ENCODE measurements around the gene FARSA. TPM values are rescaled to one million over a fixed set of nuclear protein-coding genes. Genes with fewer than 3 reads are reported as not detected.
"Not testable (repeated sequence)": the region's sequence is repeated elsewhere in the genome, so short reads cannot be mapped to it uniquely, and the experiment has no call there.

FARSA gene
- total RNA-seq = 100 to 1,000 TPM; 109 to 110 TPM

DNA sequence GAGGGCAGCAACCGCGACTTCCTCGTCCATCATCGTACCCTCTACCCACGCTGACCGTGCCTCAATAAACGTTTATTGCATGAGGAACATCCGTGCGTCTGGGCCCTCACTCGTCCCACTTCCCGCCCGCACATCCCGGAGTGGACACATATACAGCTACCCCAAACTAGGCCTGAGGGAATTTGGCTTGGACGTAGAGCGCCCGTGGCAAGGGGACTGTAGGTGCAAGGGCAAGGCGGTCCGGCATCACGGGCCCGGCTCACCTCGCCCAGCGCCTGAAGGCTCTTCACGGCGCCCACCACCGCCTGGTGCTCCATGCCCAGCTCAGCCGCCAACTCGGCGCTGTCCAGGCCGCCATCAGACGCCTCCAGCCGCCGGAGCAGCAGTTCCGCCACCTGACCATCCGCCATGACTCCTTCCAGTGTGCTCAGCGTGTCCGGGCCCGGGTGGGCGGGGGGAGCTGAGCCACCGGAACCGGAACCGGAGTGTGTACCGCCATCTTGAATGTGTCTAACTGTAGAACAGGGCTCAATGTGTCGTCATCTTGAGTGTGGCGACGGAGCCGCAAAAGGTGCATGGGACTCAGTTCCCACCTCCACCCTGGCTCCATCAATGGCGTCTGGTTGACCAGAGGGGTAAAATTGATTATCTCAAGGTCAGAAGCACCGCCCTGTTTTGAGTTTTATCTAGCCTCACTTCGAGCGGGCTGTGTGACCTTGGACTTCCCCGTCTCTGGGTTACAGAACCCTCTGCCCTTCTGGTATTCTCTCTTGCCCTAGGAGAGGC is at the start of gene FARSA:
FARSA (minus strand) TSS at position 425 of the 786 bp plus-strand sequence; CDS start at position 410, 15 bp downstream.
- intact Hi-C loops (cut with micrococcal nuclease) = loop anchor here (2.0 kb wide), 1 partner anchor 31 kb away; no protein-coding TSS in a partner anchor
- peak; percentile 95 for DNase-seq
- no peaks in the 10 kb centered on the region for H3K27me3 Mint-ChIP-seq
- peak within 1 kb of the TSS; percentile 96 for H3K4me3 Mint-ChIP-seq
- peak within 1 kb of the TSS; percentile 82 for H3K27ac Mint-ChIP-seq
- peaks cover 33% of the 10 kb centered on the region for H3K4me1 Mint-ChIP-seq (ENCODE audit: low read depth)
- H3K36me3 Mint-ChIP-seq = peaks cover 29% of the 10 kb centered on the region
- no peaks in the 10 kb centered on the region for H3K9me3 Mint-ChIP-seq
- CTCF ChIA-PET = interaction anchor here (0.8 to 2.7 kb wide), 6 partner anchors 13 to 173 kb away, joined by 3 to 21 read pairs (median 4); partner anchors contain the start of gene RAD23A
- POLR2A ChIA-PET = interaction anchor here (0.6 to 2.2 kb wide), 13 partner anchors 10 to 252 kb away, joined by 3 to 14 read pairs (median 3); partner anchors contain the start of genes DHPS, KLF1 and SYCE2

DNA sequence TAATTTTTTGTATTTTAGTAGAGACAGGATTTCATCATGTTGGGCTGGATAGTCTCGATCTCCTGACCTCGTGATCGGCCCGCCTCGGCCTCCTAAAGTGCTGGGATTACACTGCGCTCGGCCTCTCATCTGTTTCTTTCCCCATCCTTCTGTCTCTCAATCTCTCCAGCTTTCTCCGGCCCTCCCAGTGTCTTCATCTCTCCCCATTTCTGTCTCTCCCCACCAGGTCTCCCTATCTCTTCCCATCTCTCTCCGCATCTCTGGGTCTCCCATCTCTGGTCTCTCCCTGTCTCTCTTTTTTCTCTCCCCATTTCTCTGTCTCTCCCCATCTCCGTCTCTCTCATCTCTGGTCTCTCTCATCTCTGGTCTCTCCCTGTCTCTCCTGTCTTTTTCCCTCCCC is 49.6 kb upstream of the FARSA start:
- Mint-ChIP-seq H3K36me3 (no peaks in the 10 kb centered on the region), H3K27me3 (peaks cover under 1% of the 10 kb centered on the region), H3K27ac (no peak overlapping the region), H3K4me1 (ENCODE audit: low read depth) (no peaks in the 10 kb centered on the region), H3K9me3 (no peaks in the 10 kb centered on the region), H3K4me3 (no peak overlapping the region)
- no peak for DNase-seq
- ChIA-PET POLR2A (no interaction called here), CTCF (interaction anchor here (0.7 to 12.8 kb wide), 7 partner anchors 18 to 111 kb away, joined by 3 to 268 read pairs (median 5); no protein-coding TSS in a partner anchor)
- intact Hi-C loops (cut with micrococcal nuclease) = loop anchor here (1.0 to 5.0 kb wide), 2 partner anchors 49 to 78 kb away; no protein-coding TSS in a partner anchor

DNA sequence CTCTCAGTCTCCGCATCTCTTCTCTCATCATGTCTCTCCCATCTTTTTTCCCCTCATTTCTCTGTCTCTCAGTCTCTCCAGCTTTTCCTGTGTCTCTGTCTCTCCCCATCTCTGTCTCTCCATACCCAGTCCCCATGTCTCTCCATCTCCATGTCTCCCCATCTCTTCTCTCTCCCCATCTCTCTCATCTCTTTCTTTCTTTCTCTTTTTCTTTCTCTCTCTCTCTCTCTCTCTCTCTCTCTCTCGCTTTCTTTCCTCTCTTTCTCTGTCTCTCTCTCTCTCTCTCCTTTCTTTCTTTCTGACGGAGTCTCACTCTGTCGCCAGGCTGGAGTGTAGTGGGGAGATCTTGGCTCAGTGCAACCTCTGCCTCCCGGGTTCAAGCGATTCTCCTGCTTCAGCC is 49.1 kb upstream of the FARSA start:
- ChIA-PET POLR2A (no interaction called here), CTCF (interaction anchor here (0.8 to 12.8 kb wide), 6 partner anchors 17 to 112 kb away, joined by 3 to 268 read pairs (median 10); no protein-coding TSS in a partner anchor)
- Mint-ChIP-seq H3K9me3 (no peaks in the 10 kb centered on the region), H3K4me1 (ENCODE audit: low read depth) (no peaks in the 10 kb centered on the region), H3K27me3 (peaks cover 5% of the 10 kb centered on the region), H3K36me3 (no peaks in the 10 kb centered on the region), H3K27ac (no peak overlapping the region), H3K4me3 (no peak overlapping the region)
- DNase-seq = no peak
- intact Hi-C loops (cut with micrococcal nuclease) = loop anchor here (1.0 to 5.0 kb wide), 2 partner anchors 50 to 79 kb away; no protein-coding TSS in a partner anchor

DNA sequence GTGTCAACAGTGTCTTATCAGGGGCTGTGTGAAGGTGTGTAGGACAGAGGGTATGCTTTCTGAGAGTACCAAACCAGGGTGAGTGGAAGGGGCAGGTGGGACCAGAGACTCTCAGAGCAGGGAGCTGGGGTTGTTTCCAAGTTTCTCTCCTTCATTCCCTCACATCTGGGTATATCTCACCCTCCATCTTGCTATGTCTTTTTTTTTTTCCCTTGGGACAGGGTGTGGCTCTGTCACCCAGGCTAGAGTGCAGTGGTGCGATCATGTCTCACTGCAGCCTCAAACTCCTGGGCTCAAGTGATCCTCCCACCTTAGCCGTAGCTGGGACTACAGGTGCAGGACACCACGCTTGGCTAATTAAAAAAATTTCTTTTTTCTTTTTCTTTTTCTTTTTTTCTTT is 46.5 kb upstream of the FARSA start:
- Mint-ChIP-seq H3K4me3 (no peak overlapping the region), H3K4me1 (ENCODE audit: low read depth) (no peaks in the 10 kb centered on the region), H3K27me3 (peaks cover 8% of the 10 kb centered on the region), H3K27ac (no peak overlapping the region), H3K36me3 (no peaks in the 10 kb centered on the region), H3K9me3 (no peaks in the 10 kb centered on the region)
- DNase-seq = no peak
- ChIA-PET POLR2A (no interaction called here), CTCF (interaction anchor here (0.6 to 12.8 kb wide), 7 partner anchors 14 to 215 kb away, joined by 3 to 268 read pairs (median 4); no protein-coding TSS in a partner anchor)
- intact Hi-C loops (cut with micrococcal nuclease) = loop anchor here (5.0 to 10.0 kb wide), 2 partner anchors 52 to 285 kb away; no protein-coding TSS in a partner anchor

- H3K4me3 Mint-ChIP-seq; DNase-seq; H3K27ac Mint-ChIP-seq; POLR2A ChIA-PET; H3K4me1 Mint-ChIP-seq (ENCODE audit: low read depth); H3K36me3 Mint-ChIP-seq; H3K9me3 Mint-ChIP-seq; H3K27me3 Mint-ChIP-seq: not testable (repeated sequence)
- CTCF ChIA-PET = interaction anchor here (0.7 to 12.8 kb wide), 6 partner anchors 10 to 142 kb away, joined by 3 to 268 read pairs (median 72); no protein-coding TSS in a partner anchor
- intact Hi-C loops (cut with micrococcal nuclease) = loop anchor here (10.0 kb wide), 1 partner anchor 289 kb away; no protein-coding TSS in a partner anchor
Observed at GRCh38 chr19:12976109-12976508, 42.6 kb upstream of the FARSA start.

GRCh38 chr19:12975221-12975741 is 41.8 kb upstream of the FARSA start:
- no peak overlapping the region for H3K27ac Mint-ChIP-seq
- CTCF ChIA-PET = interaction anchor here (2.9 to 12.8 kb wide), 4 partner anchors 9 to 118 kb away, joined by 40 to 268 read pairs (median 143); no protein-coding TSS in a partner anchor
- no peaks in the 10 kb centered on the region for H3K36me3 Mint-ChIP-seq
- POLR2A ChIA-PET = no interaction called here
- no peaks in the 10 kb centered on the region for H3K9me3 Mint-ChIP-seq
- no peak overlapping the region for H3K4me3 Mint-ChIP-seq
- no peak for DNase-seq
- peaks cover 3% of the 10 kb centered on the region for H3K4me1 Mint-ChIP-seq (ENCODE audit: low read depth)
- intact Hi-C loops (cut with micrococcal nuclease) = loop anchor here (10.0 kb wide), 1 partner anchor 290 kb away; no protein-coding TSS in a partner anchor
- H3K27me3 Mint-ChIP-seq = peaks cover 8% of the 10 kb centered on the region

- ChIA-PET CTCF (interaction anchor here (0.7 to 12.8 kb wide), 3 partner anchors 8 to 86 kb away, joined by 3 to 268 read pairs (median 104); no protein-coding TSS in a partner anchor), POLR2A (no interaction called here)
- Mint-ChIP-seq H3K27me3 (peaks cover 8% of the 10 kb centered on the region), H3K4me1 (ENCODE audit: low read depth) (peaks cover 9% of the 10 kb centered on the region), H3K4me3 (no peak overlapping the region), H3K27ac (no peak overlapping the region), H3K36me3 (no peaks in the 10 kb centered on the region), H3K9me3 (no peaks in the 10 kb centered on the region)
- intact Hi-C loops (cut with micrococcal nuclease) = loop anchor here (10.0 kb wide), 1 partner anchor 290 kb away; no protein-coding TSS in a partner anchor
- DNase-seq = no peak
Observed at GRCh38 chr19:12974301-12975220, 41.0 kb upstream of the FARSA start.

DNA sequence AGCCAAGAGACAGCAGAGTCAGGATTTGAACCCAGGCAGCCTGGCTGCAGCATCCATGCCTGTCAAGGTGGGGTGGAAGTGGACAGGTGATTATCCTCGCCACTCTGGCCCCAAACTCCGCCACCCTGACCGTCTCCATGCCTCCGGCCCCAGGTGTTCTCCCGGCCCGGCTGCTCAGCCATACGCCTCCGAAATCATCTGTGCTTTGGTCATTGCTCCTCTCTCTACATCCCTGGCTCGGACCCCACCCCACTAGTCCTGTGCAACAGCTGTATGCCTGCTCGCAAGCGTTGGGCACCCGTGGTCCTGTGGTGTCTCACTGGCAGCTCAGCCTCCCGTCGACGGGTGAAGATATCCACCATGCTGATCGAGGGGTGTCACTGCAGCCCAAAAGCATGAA is 39.7 kb upstream of the FARSA start:
- DNase-seq = no peak
- no peak overlapping the region for H3K4me3 Mint-ChIP-seq
- H3K27me3 Mint-ChIP-seq = peaks cover 8% of the 10 kb centered on the region
- POLR2A ChIA-PET = no interaction called here
- no peaks in the 10 kb centered on the region for H3K9me3 Mint-ChIP-seq
- no peak overlapping the region for H3K27ac Mint-ChIP-seq
- intact Hi-C loops (cut with micrococcal nuclease) = loop anchor here (10.0 kb wide), 1 partner anchor 292 kb away; no protein-coding TSS in a partner anchor
- CTCF ChIA-PET = interaction anchor here (1.0 to 8.6 kb wide), 2 partner anchors 7 to 121 kb away, joined by 3 to 104 read pairs; no protein-coding TSS in a partner anchor
- H3K4me1 Mint-ChIP-seq (ENCODE audit: low read depth) = peaks cover 9% of the 10 kb centered on the region
- no peaks in the 10 kb centered on the region for H3K36me3 Mint-ChIP-seq

- H3K9me3 Mint-ChIP-seq = no peaks in the 10 kb centered on the region
- no peaks in the 10 kb centered on the region for H3K36me3 Mint-ChIP-seq
- DNase-seq = no peak
- peaks cover 10% of the 10 kb centered on the region for H3K4me1 Mint-ChIP-seq (ENCODE audit: low read depth)
- no peaks in the 10 kb centered on the region for H3K27me3 Mint-ChIP-seq
- H3K4me3 Mint-ChIP-seq = no peak overlapping the region
- H3K27ac Mint-ChIP-seq = no peak overlapping the region
- CTCF ChIA-PET = interaction anchor here (1.0 to 6.9 kb wide), 3 partner anchors 7 to 123 kb away, joined by 3 to 107 read pairs (median 5); no protein-coding TSS in a partner anchor
- POLR2A ChIA-PET = interaction anchor here (0.7 kb wide), 1 partner anchor 599 kb away, joined by 3 read pairs; no protein-coding TSS in a partner anchor
- intact Hi-C loops (cut with micrococcal nuclease) = loop anchor here (10.0 kb wide), 1 partner anchor 295 kb away; no protein-coding TSS in a partner anchor
Observed at GRCh38 chr19:12970070-12970820, 36.7 kb upstream of the FARSA start.

DNA sequence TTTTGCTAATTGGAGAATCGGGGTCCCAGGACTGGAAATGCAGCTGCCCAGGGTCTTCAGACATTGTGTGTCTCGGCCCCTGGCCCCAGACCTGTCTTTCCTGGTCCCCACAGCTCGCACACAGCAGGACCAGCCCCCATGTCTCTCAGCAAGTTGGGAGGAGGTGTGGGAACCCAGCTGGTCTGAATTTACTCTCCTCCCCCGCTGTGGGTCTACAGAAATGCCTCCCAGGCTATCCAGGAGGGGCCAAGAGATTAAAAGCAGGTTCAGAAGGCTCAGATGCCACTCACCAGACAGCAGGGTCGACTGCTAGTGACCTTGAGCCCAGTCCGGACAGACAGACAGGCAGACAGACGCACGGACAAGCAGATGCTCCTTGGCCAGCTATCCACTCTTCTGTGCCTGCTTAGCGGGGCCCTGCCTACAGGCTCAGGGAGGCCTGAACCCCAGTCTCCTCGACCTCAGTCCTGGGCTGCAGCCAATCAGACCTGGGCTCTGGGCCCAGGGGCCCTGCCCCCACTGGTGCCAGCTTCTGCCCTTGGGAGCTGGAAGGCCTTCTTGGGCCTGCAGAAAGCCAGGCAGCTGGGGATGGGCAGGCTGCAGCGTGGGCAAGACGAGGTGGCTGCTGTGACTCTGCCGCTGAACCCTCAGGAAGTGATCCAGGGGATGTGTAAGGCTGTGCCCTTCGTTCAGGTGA is 35.9 kb upstream of the FARSA start, which contains the start of gene DAND5:
DAND5 (plus strand) TSS at position 285 of the 697 bp plus-strand sequence; CDS start at position 370, 85 bp downstream.
- no peak within 1 kb of the TSS for H3K27ac Mint-ChIP-seq

More for the DNA sequence above, 35.9 kb upstream of the FARSA start, which contains the start of gene DAND5:
- Mint-ChIP-seq H3K27me3 (no peaks in the 10 kb centered on the region), H3K9me3 (no peaks in the 10 kb centered on the region), H3K4me3 (no peak within 1 kb of the TSS), H3K4me1 (ENCODE audit: low read depth) (peaks cover 13% of the 10 kb centered on the region), H3K36me3 (no peaks in the 10 kb centered on the region)
- intact Hi-C loops (cut with micrococcal nuclease) = no loop called here
- no peak for DNase-seq
- ChIA-PET POLR2A (no interaction called here), CTCF (interaction anchor here (1.0 to 6.9 kb wide), 3 partner anchors 8 to 123 kb away, joined by 3 to 107 read pairs (median 5); no protein-coding TSS in a partner anchor)

All from activated CD4-positive, alpha-beta memory T cell treated with anti-CD3 and anti-CD28 coated beads for 36 hours (primary cell).